ENCODE data around the gene SELE.

SELE gene

GRCh38 chr1:169765580-169766331, 31.9 kb upstream of the SELE start:
- no peak overlapping the region for H3K4me3 ChIP-seq (ENCODE audit: control insufficient read depth, low read depth, low read length)
- DNase-seq (ENCODE audit: low read depth): no peak
- TF ChIP-seq, protein P1, sequence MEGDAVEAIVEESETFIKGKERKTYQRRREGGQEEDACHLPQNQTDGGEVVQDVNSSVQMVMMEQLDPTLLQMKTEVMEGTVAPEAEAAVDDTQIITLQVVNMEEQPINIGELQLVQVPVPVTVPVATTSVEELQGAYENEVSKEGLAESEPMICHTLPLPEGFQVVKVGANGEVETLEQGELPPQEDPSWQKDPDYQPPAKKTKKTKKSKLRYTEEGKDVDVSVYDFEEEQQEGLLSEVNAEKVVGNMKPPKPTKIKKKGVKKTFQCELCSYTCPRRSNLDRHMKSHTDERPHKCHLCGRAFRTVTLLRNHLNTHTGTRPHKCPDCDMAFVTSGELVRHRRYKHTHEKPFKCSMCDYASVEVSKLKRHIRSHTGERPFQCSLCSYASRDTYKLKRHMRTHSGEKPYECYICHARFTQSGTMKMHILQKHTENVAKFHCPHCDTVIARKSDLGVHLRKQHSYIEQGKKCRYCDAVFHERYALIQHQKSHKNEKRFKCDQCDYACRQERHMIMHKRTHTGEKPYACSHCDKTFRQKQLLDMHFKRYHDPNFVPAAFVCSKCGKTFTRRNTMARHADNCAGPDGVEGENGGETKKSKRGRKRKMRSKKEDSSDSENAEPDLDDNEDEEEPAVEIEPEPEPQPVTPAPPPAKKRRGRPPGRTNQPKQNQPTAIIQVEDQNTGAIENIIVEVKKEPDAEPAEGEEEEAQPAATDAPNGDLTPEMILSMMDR (IDR thresholded peaks at IDR 0.05; ENCODE audit: control insufficient read depth, insufficient read depth, low read depth, low read length, missing control alignments): no peak

GRCh38 chr1:169764919-169765318, 31.0 kb upstream of the SELE start:
- DNase-seq (ENCODE audit: low read depth): no peak
- no peak overlapping the region for H3K4me3 ChIP-seq (ENCODE audit: control insufficient read depth, low read depth, low read length)
- TF ChIP-seq, protein P1 (IDR thresholded peaks at IDR 0.05; ENCODE audit: control insufficient read depth, insufficient read depth, low read depth, low read length, missing control alignments): no peak

GRCh38 chr1:169762699-169763098, 28.8 kb upstream of the SELE start:
- TF ChIP-seq, protein P1 (IDR thresholded peaks at IDR 0.05; ENCODE audit: control insufficient read depth, insufficient read depth, low read depth, low read length, missing control alignments): no peak
- no peak overlapping the region for H3K4me3 ChIP-seq (ENCODE audit: control insufficient read depth, low read depth, low read length)
- no peak for DNase-seq (ENCODE audit: low read depth)

- TF ChIP-seq, protein P1 (IDR thresholded peaks at IDR 0.05; ENCODE audit: control insufficient read depth, insufficient read depth, low read depth, low read length, missing control alignments): no peak
- H3K4me3 ChIP-seq (ENCODE audit: control insufficient read depth, low read depth, low read length): no peak overlapping the region
- DNase-seq (ENCODE audit: low read depth): no peak
Observed at GRCh38 chr1:169759038-169759437, 25.2 kb upstream of the SELE start.

GRCh38 chr1:169753549-169753948, 19.7 kb upstream of the SELE start:
- TF ChIP-seq, protein P1 (IDR thresholded peaks at IDR 0.05; ENCODE audit: control insufficient read depth, insufficient read depth, low read depth, low read length, missing control alignments): no peak
- no peak for DNase-seq (ENCODE audit: low read depth)
- H3K4me3 ChIP-seq (ENCODE audit: control insufficient read depth, low read depth, low read length): no peak overlapping the region

DNA sequence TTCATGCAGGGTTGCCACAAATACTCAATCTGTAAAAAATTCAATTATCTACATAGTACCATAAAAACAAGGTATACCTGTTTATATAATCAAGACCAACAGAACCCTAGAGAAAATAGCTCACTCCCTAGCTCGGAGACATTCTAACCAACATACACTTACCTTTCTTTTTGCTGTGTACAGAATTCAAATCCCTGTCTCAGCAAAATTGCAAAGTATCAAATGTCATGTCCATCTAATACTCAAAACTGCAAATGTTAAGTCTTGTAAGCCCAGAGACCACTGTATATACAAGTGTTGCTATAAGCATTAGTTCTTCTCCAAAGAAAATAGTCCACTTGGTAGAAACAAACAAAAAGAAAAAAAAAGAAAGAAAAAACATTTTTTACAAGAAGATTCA, 16.2 kb upstream of the SELE start:
- TF ChIP-seq, protein P1 (IDR thresholded peaks at IDR 0.05; ENCODE audit: control insufficient read depth, insufficient read depth, low read depth, low read length, missing control alignments): no peak
- DNase-seq (ENCODE audit: low read depth): no peak
- H3K4me3 ChIP-seq (ENCODE audit: control insufficient read depth, low read depth, low read length): no peak overlapping the region
